Renal cortex interstitium (tissue), 11 donors: ENCODE data around the gene NOA1. TPM values are rescaled to one million over a fixed set of nuclear protein-coding genes. Genes with fewer than 3 reads are reported as not detected.
"Not testable (repeated sequence)": the region's sequence is repeated elsewhere in the genome, so short reads cannot be mapped to it uniquely, and the experiment has no call there.

Experiments used
- DNase-seq, 11 donors: peaks; one replicate each; pipeline ENCODE4 v3.0.0-alpha.2; 2013; ENCODE audit warnings: low read depth in 9 of 11, low spot score in 4 of 11; ENCODE audit errors: extremely low read depth in 1 of 11
- polyA plus RNA-seq, 3 donors: library from polyadenylated mRNA; unstranded; fragments of 120-200 nt; gene quantifications; one replicate each; pipeline ENCODE4 v1.2.1, GENCODE V29; 2013; ENCODE audit not compliant: insufficient read length in 3 of 3

The NOA1 gene
- polyA plus RNA-seq, 3 donors, result 22.2 to 23.9 (median 22.7) TPM

DNA sequence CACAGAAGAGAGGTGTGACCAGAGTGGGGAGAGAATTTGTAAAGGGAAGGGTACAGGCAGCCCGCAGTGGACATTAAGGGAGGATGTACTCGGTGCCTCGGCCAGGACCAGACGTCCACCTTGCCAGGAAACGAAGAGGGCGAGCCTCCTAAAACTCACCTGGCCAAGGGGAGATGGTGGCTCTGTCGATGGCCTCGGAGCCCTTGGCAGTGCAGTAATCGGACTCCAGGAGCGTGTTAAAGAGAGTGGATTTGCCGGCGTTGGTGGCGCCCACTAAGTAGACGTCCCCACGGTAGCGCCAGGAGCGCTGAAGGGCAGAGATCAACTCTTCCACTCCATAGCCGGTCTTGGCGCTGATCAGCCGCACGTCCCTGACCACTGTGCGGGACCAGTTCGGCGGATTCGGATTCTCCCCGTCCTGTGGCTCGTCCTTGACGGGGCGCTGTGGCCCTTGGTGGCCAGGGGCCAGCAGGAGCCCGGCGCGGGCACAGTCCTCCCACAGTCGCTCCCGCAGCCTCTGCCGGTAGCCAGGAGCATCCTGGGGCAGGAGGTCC lies 1.0 kb downstream of the NOA1 start:
- no peak for DNase-seq

- DNase-seq, result no peak
Measured at GRCh38 chr4:56973336-56973735, 4.1 kb downstream of the NOA1 start.

DNA sequence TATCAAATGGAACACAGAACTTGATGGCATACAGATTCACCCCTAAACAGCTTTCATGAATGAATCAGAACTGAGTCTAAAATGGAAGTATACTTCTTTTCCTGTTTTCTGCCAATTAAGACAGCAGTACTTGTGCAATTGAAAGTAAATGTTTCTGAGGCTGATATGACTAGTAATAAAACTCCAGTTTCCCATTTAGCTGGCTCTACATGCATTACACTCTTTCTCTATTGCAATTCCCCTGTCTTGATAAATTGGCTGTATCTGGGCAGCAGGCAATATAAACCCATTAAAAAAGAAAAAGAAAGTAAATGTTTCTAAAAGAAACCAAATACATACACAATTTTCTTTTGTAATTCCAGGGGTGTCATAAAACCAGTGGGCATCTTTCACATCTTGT lies 4.6 kb downstream of the NOA1 start:
- DNase-seq, result no peak

DNA sequence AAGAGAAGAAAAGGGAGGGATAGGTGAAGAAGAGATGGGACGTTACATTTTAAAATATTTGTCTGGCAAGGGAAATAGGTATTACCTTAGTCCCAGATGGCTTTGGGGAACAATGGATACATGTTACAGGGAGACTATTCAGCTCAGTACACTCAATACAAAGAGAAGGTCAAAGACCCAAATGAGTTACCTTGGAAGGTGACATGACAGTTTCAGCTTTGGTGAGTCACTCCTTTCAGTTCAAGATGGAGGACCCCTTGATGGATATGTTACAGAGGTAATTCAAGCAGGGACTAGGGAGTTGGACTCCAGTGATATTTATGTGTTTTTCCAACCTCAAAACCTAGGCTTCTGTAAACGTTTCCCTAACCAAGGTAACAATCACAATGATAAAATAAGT lies 5.0 kb downstream of the NOA1 start:
- DNase-seq, result no peak

DNA sequence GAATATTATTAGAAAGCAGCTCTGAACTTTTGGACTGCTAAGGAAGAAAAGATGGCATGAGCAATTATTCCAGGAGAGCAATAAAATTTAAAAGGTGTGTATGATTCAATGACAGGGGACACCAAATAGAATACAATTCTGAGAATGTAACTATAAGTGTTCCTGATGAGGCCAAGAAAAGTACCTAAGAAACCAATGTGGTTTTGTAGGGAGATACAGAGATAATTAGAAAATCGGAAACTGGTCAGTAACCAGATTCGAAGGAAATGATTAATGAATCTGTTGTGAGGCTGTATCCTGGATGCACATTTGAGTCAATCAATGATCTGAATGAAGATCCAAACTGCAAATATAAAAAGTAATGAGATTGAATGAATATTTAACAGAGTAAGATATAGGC lies 6.0 kb downstream of the NOA1 start:
- DNase-seq, result no peak

DNA sequence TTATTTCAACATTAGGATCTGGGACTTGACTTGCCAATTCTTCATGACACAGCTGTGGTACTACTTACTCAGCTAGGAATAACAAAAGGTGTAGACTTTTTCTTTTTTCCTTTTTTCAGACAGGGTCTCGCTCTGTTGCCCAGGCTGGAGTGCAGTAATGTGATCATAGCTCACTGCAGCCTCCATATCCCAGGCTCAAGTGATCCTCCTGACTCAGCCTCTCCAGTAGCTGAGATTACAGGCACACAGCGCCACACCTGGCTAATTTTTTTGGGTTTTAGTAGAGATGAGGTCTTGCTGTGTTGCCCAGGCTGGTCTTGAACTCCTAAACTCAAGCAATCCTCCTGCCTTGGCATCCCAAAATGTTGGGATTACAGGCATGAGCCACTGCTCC lies 16.3 kb downstream of the NOA1 start:
- no peak for DNase-seq

GRCh38 chr4:56959100-56959499 lies 18.3 kb downstream of the NOA1 start:
- no peak for DNase-seq

DNA sequence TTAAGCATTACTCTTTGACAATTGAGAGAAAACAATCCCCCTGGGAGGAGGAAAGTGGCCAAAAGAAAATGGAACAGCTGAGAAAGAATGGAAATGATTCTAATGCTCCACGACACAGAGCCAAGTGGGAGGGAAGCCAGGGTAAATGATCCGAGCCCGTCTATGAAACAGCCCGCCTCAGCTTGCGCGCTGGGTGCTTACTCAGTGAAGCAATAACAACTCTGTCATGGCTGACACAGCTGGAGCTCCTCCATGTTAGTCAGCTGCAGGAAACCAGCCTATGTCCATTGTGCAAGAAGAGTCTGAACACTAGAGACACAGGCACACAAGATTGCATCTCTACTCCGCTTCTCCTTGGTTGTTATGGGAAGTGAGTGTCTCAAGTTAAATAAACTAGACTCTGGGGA lies 19.3 kb downstream of the NOA1 start:
- DNase-seq, result peak in 10 of 11 donors; percentile 57 to 89 (median 72)

DNA sequence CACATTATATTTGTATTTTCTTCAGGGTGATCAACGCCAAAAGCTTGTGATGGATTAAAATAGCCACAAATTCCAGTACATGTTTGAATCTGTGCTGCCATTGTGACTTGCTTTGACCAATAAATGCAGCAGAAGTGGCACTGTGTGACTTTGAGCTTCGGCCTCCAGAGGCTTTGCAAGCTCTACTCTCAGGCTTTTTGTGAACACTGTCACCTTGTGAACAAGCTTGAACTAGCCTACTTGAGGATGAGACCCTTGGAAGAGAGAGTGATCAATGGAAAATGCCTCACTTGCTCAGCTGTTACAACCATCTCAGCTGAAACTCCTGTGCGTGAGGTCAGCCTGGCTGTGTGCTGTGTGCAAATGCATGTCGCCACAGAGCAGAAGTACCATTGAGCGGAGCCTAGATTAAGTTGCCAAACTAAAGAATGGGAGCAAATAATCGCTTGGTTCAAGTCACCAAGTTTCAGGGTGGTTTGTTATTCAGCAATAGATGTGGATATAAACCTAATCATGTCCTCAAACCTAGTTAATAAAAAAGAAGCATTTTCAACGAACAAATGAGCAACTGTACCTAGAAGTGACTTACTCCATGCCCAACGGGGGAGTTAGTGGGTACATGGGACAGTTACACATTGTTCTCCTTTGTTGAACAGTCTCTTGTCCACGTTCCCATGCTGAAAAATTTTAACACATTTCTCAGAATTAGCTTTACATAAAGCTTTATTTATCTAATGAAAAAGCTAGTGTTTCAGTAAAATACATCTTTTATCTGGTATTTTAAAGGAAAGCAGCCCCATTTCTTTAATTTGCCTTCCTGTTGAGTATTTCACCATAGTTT lies 23.5 kb downstream of the NOA1 start:
- no peak for DNase-seq

DNA sequence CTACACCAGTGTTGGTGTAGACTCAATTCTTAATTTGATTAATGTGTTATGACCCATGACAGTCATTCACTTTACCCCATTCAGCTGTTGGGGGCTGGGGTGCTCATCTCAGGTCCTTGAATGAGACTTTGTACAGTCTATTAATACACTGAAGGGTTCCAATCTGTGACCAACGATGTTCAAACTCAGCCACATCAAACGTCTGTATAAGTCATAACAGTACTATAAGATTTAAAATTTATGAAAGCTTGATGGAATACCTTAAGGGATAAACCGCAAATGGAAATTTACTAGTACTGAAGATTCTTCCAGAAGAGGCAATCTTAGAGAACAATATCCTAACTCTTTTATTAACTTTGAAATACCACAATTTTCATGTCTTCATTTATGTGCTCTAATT lies 36.0 kb downstream of the NOA1 start:
- no peak for DNase-seq

DNA sequence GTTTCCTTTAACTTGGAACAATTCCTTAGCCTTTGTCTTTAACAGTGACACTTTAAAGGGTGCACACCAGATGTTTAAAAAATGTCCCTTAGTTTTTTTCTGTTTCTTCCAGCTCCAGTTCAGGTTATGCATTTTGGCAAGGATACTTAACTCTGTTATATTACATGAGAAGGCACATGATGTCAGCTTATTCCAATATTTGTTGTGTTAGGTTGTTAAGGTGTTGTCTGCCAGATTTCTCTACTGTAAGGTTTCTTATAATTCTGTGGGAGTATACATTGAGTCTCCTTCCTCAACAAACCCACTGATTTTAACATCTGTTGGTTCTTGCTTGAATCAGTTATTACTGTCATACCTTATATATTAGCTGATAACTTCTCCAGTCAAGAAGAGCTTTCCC lies 36.4 kb downstream of the NOA1 start:
- DNase-seq, result no peak

- no peak for DNase-seq
Measured at GRCh38 chr4:56940403-56940802, 37.0 kb downstream of the NOA1 start.

DNA sequence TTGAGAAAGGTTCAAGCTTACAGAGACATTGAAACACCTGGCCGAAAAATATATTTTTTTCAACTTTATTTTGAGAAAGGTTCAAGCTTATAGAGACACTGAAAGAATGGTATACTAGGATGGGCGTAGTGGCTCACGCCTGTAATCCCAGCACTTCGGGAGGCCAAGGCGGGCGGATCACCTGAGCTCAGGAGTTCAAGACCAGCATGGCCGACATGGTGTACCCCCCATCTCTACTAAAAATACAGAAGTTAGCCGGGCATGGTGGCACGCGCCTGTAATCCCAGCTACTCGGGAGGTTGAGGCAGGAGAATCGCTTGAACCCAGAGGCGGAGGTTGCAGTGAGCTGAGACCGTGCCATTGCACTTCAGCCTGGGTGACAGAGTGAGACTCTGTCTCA lies 37.6 kb downstream of the NOA1 start:
- not testable (repeated sequence) for DNase-seq

DNA sequence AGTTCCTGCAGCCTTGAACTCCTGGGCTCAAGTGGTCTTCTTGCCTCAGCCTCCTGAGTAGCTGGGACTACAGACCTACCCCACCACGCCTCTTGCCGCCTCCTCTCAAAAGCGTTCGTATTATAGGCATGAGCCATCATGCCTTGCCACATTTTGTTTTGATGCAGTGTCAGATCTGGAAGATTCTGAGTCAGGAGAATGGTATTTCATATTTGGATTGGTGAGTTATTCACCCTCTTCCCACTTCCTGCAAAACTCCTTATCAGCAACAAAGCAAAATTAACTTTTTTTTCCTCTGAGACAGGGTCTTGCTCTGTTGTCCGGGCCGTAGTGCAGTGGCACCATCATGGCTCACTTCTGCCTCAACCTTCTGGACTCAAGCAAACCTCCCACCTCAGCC lies 40.1 kb downstream of the NOA1 start:
- no peak for DNase-seq

DNA sequence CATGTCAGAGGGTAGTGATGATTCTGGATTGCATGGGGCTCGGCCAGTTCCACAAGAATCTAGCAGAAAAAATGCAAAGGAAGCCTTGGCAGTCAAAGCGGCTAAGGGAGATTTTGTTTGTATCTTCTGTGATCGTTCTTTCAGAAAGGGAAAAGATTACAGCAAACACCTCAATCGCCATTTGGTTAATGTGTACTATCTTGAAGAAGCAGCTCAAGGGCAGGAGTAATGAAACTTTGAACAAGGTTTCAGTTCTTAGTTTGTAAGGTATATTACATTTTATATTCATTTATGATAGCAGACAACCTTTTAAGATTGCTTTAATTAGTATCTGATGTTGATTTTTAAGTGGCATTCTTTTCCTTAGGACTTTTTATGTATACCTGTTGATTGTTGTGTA lies 45.5 kb downstream of the NOA1 start:
- DNase-seq, result no peak

GRCh38 chr4:56930638-56931037 lies 46.8 kb downstream of the NOA1 start:
- no peak for DNase-seq

DNA sequence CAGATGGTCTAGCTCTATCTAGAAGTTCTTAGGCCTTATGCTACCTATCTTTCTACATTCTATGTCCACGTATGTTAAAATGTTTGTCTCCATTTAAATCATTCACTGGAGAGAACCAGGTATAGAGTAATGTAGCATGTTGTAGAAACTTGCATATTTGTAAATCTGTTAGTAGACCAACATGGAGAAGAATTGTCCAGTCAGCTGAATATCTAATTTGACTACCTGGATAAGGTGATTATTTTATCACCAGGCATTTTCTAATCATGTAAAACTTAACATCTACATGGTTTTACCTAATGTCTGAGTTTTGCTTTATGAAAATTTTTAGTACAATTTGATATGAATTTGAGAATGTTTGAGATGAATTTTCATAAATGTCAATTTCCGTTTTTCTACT lies 50.2 kb downstream of the NOA1 start:
- DNase-seq, result no peak

GRCh38 chr4:56914977-56915376 lies 62.4 kb downstream of the NOA1 start:
- not testable (repeated sequence) for DNase-seq

DNA sequence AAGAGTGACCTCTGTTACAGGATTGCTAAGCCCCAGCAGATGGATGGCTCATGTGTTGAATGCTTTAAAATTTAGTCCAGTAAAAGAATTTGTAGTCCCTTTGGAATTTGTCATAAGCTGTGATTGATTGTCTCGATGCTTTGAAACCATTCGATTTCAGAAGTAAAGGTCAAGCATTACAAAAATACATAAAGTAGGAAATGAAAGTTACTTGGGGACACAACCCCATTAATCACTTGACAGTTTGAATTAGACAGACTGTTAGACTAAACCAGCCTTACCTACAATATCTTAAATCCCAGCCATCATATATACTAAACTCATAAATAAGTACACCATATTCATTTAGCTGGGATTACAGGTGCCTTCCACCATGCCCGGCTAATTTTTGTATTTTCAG lies 63.1 kb downstream of the NOA1 start:
- DNase-seq, result no peak
